ENCODE results near the gene ABHD17B.
"Not testable (repeated sequence)": the region's sequence is repeated elsewhere in the genome, so short reads cannot be mapped to it uniquely, and the experiment has no call there.

The ABHD17B gene

GRCh38 chr9:71911908-71912335, 929 bp upstream of the ABHD17B start:
- DNase-seq, result no peak

GRCh38 chr9:71910650-71911060, 338 bp downstream of the ABHD17B start:
- no peak for DNase-seq

- DNase-seq, result peak in 3 of 4 experiments; percentile 9 to 15 (median 14)
Measured at GRCh38 chr9:71909887-71910649, 925 bp downstream of the ABHD17B start.

- no peak for DNase-seq
Measured at GRCh38 chr9:71908825-71909224, 2.2 kb downstream of the ABHD17B start.

GRCh38 chr9:71904076-71904475, 6.9 kb downstream of the ABHD17B start:
- DNase-seq, result no peak

- no peak for DNase-seq
Measured at GRCh38 chr9:71901695-71902597, 9.0 kb downstream of the ABHD17B start.

- DNase-seq, result not testable (repeated sequence)
Measured at GRCh38 chr9:71898756-71899155, 12.2 kb downstream of the ABHD17B start.

GRCh38 chr9:71897577-71897976, 13.4 kb downstream of the ABHD17B start:
- no peak for DNase-seq

GRCh38 chr9:71896761-71897160, 14.2 kb downstream of the ABHD17B start:
- no peak for DNase-seq

GRCh38 chr9:71895955-71896354, 15.0 kb downstream of the ABHD17B start:
- no peak for DNase-seq

GRCh38 chr9:71895117-71895516, 15.9 kb downstream of the ABHD17B start:
- no peak for DNase-seq

GRCh38 chr9:71891557-71892189, 19.3 kb downstream of the ABHD17B start:
- no peak for DNase-seq

GRCh38 chr9:71890042-71890679, 20.8 kb downstream of the ABHD17B start:
- DNase-seq, result no peak

- no peak for DNase-seq
Measured at GRCh38 chr9:71887362-71887761, 23.6 kb downstream of the ABHD17B start.

GRCh38 chr9:71886541-71886940, 24.5 kb downstream of the ABHD17B start:
- no peak for DNase-seq

- no peak for DNase-seq
Measured at GRCh38 chr9:71886015-71886414, 25.0 kb downstream of the ABHD17B start.

GRCh38 chr9:71885467-71885866, 25.5 kb downstream of the ABHD17B start:
- DNase-seq, result no peak

- no peak for DNase-seq
Measured at GRCh38 chr9:71884005-71884404, 27.0 kb downstream of the ABHD17B start.

GRCh38 chr9:71879644-71880174, 31.3 kb downstream of the ABHD17B start:
- DNase-seq, result no peak

- DNase-seq, result no peak
Measured at GRCh38 chr9:71878327-71879274, 32.4 kb downstream of the ABHD17B start.

- no peak for DNase-seq
Measured at GRCh38 chr9:71876829-71877228, 34.2 kb downstream of the ABHD17B start.
